Measurements from ENCODE around the gene CYP39A1. TPM values are rescaled to one million over a fixed set of nuclear protein-coding genes. Genes with fewer than 3 reads are reported as not detected.

Gene CYP39A1
- total RNA-seq, 1 experiment from 2014 or later = 0.54 TPM

DNA sequence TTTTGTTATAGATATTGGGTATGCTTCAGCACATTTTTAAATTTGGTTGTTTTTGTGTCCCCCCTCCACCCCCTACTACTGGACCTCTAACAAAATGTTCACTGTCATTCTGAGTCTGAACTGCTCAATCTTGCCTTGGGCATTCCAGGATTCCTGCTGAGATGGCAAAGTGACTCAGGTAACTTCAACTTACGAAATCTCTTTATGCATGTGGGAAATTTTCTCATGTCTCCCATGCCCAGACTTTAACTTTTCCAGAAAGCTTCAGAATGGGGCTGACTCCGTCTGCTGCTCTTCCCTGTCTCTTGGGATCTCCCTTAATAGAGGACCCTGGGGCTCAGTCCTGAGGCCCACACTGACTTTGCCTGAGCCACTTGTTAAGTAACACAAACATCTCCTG, 14.0 kb downstream of the CYP39A1 start:
- no peaks in the 10 kb centered on the region for H3K9me2 ChIP-seq (ENCODE audit: insufficient read depth)
- ChIA-PET CTCF (interaction anchor here (1.0 kb wide), 1 partner anchor 17 kb away, joined by 4 read pairs; no protein-coding TSS in a partner anchor), POLR2A (no interaction called here), RAD21 (ENCODE audit: low non-redundant PET in 1 of 2, low total read pairs in 2 of 2, uncharacterized antibody in 2 of 2, unreplicated experiment in 2 of 2) (no interaction called here)
- peak overlapping the region; percentile 8 for H2AFZ ChIP-seq (ENCODE audit: low read depth, low read length, poor library complexity, severe bottlenecking)
- H3K9ac ChIP-seq (ENCODE audit: low read length) = no peak overlapping the region
- BruUV-seq (replicated peaks) = no TSS peak
- no peaks in the 10 kb centered on the region for H3K79me2 ChIP-seq (ENCODE audit: insufficient read depth, low read length)
- no peaks in the 10 kb centered on the region for H4K20me1 ChIP-seq (ENCODE audit: insufficient read depth)
- ATAC-seq (no peak), DNase-seq (ENCODE audit: low read depth, low spot score) (no peak)
- H3K27ac ChIP-seq (ENCODE audit: low read depth, low read length) = no peak overlapping the region
- H3K36me3 ChIP-seq (ENCODE audit: control insufficient read depth in 1 of 2, insufficient read depth in 2 of 2, low read length in 2 of 2) = no peaks in the 10 kb centered on the region
- no peaks in the 10 kb centered on the region for H3K9me3 ChIP-seq (ENCODE audit: control insufficient read depth in 1 of 2, insufficient read depth in 1 of 2, low read depth in 1 of 2, low read length in 2 of 2)
- TF ChIP-seq, protein P1, sequence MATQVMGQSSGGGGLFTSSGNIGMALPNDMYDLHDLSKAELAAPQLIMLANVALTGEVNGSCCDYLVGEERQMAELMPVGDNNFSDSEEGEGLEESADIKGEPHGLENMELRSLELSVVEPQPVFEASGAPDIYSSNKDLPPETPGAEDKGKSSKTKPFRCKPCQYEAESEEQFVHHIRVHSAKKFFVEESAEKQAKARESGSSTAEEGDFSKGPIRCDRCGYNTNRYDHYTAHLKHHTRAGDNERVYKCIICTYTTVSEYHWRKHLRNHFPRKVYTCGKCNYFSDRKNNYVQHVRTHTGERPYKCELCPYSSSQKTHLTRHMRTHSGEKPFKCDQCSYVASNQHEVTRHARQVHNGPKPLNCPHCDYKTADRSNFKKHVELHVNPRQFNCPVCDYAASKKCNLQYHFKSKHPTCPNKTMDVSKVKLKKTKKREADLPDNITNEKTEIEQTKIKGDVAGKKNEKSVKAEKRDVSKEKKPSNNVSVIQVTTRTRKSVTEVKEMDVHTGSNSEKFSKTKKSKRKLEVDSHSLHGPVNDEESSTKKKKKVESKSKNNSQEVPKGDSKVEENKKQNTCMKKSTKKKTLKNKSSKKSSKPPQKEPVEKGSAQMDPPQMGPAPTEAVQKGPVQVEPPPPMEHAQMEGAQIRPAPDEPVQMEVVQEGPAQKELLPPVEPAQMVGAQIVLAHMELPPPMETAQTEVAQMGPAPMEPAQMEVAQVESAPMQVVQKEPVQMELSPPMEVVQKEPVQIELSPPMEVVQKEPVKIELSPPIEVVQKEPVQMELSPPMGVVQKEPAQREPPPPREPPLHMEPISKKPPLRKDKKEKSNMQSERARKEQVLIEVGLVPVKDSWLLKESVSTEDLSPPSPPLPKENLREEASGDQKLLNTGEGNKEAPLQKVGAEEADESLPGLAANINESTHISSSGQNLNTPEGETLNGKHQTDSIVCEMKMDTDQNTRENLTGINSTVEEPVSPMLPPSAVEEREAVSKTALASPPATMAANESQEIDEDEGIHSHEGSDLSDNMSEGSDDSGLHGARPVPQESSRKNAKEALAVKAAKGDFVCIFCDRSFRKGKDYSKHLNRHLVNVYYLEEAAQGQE (IDR thresholded peaks at IDR 0.05; ENCODE audit: low read depth) = no peak
- TF ChIP-seq CEBPB (IDR thresholded peaks at IDR 0.05; ENCODE audit: low read depth) (peak; percentile 55), SIN3A (IDR thresholded peaks at IDR 0.05; ENCODE audit: low read depth) (no peak), EZH2 (IDR thresholded peaks at IDR 0.05) (no peak), POLR2AphosphoS5 (IDR thresholded peaks at IDR 0.05; ENCODE audit: low read depth, low read length) (no peak), ELF1 (IDR thresholded peaks at IDR 0.05; ENCODE audit: borderline replicate concordance, low read depth) (no peak)
- TF ChIP-seq, protein P2, sequence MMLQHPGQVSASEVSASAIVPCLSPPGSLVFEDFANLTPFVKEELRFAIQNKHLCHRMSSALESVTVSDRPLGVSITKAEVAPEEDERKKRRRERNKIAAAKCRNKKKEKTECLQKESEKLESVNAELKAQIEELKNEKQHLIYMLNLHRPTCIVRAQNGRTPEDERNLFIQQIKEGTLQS (IDR thresholded peaks at IDR 0.05) = no peak
- TF ChIP-seq, protein P3, sequence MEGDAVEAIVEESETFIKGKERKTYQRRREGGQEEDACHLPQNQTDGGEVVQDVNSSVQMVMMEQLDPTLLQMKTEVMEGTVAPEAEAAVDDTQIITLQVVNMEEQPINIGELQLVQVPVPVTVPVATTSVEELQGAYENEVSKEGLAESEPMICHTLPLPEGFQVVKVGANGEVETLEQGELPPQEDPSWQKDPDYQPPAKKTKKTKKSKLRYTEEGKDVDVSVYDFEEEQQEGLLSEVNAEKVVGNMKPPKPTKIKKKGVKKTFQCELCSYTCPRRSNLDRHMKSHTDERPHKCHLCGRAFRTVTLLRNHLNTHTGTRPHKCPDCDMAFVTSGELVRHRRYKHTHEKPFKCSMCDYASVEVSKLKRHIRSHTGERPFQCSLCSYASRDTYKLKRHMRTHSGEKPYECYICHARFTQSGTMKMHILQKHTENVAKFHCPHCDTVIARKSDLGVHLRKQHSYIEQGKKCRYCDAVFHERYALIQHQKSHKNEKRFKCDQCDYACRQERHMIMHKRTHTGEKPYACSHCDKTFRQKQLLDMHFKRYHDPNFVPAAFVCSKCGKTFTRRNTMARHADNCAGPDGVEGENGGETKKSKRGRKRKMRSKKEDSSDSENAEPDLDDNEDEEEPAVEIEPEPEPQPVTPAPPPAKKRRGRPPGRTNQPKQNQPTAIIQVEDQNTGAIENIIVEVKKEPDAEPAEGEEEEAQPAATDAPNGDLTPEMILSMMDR (IDR thresholded peaks at IDR 0.05 in 2 of 3, conservative IDR thresholded peaks at IDR 0.05 in 1 of 3; ENCODE audit: borderline replicate concordance in 1 of 3, insufficient read depth in 1 of 3, low read depth in 2 of 3, low read length in 2 of 3) = no peak
- no peaks in the 10 kb centered on the region for H3K27me3 ChIP-seq (ENCODE audit: insufficient read depth, low read length)
- H3K4me1 ChIP-seq (ENCODE audit: control insufficient read depth in 1 of 2, insufficient read depth in 2 of 2, low read length in 2 of 2) = peaks cover 2 to 6% of the 10 kb centered on the region in 2 experiments; a peak in 1 of 4 replicates
- H3K4me3 ChIP-seq (replicated peaks in 1 of 2; ENCODE audit: low read depth in 1 of 2, low read length in 2 of 2) = no peak overlapping the region
- no peak overlapping the region for H3K4me2 ChIP-seq (ENCODE audit: low read length)
- intact Hi-C loops (cut with micrococcal nuclease) = no loop called here
